NCI-H2227 treated with DMSO at 0.1 percent for 48 hours (cell line): ENCODE results near the gene R3HDM1.
"Not testable (repeated sequence)": the region's sequence is repeated elsewhere in the genome, so short reads cannot be mapped to it uniquely, and the experiment has no call there.

Source experiments
- DNase-seq: peaks from one replicate; lab custom pipeline; 2025; lab: John Stamatoyannopoulos, UW

R3HDM1 gene

DNA sequence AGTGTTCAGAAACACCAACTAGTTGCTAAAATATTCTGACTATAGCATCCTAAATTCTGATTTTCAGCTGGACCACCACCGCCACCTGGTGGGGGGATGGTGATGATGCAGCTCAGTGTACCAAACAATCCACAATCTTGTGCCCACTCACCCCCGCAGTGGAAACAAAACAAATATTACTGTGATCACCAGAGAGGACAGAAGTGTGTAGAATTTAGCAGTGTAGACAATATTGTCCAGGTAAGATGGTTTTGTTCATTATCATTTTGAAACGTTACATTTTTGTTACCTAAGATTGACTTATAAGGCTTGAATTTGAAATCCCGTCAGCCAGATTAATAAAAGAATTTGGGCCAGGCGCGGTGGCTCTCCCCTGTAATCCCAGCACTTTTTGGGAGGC, 178.7 kb downstream of the R3HDM1 start:
- peak; percentile 68 for DNase-seq

DNA sequence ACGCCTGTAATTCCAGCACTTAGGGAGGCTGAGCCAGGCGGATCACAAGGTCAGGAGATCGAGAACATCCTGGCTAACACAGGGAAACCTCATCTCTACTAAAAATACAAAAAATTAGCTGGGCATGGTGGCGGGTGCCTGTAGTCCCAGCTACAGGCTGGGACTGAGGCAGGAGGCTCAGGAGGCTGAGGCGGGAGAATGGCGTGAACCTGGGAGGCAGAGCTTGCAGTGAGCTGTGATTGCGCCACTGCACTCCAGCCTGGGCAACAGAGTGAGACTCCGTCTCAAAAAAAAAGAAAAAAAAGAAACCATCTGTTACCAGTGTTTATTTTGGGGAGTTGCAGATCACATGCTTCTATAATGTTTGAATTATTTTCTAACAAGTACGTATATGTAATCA, 183.8 kb downstream of the R3HDM1 start:
- not testable (repeated sequence) for DNase-seq

DNA sequence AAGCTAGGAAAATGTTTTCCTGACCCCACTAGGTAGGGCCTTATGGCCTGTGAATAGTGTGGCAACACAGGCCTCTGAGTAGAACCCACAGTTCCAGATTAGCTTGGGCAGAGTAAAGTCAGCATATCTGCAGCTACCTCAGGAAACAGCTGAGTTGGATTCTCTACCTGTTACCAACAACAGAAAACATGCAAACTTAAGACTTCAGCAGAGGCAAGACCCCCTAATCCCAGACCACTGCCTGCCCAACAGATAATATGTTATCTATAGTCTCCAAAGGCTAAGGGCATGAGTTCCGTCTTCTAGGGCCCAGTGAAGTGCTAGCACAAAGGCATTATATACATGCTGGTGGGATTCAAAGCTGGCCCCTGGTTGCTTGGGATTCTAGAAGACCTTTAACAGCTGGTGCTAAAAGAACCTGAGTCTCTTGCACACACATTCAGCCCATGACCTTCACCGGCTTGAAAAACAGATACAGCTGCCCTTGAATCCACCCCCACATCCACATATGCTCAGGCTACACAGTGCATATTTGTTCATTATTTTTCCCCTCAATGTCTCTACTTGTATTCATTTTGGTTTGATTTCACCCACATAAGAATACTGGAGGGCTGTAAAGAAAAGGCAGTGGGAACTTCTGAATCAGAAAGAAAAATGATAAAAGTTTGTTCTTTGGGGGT, 196.9 kb downstream of the R3HDM1 start:
- no peak for DNase-seq

DNA sequence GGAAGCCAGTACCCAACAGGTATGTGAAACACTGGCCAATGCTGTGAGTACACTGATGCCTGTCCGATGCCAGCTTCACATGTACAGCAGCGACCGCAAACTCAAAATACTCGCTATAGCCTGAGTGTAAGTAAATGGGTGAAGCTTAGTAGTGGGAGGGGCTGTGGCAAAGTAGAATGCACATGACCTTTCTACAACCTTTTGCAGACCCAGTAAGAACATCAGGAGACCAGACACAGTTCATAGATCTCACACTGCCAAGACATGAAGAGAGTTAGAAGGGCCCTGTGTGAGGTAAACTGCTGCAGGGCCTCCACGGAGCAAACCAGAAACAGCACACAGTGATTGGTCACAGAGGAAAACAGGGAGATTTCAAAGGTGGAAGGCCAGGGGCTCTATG, 201.3 kb downstream of the R3HDM1 start:
- no peak for DNase-seq

GRCh38 chr2:135733045-135733444, 201.8 kb downstream of the R3HDM1 start:
- no peak for DNase-seq

GRCh38 chr2:135736546-135736945, 205.3 kb downstream of the R3HDM1 start:
- DNase-seq, result no peak

DNA sequence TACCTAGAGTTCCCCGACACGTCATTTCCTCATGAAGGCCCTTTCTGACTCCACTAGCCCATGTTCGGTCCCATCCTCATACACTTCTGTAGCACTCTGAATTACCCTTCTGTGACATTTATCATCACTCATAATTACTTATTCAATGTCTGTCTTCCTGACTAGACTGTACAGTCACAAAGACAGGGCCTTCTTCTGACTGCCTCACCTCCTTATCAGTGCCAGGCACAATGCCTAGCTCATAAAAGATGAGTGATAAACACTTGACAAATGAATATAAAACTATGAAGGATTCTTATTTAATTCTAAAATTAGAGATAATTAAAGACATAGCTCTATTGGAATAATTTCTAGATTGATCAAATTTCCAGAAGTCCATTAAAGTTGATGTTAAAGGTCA, 208.9 kb downstream of the R3HDM1 start:
- no peak for DNase-seq

DNA sequence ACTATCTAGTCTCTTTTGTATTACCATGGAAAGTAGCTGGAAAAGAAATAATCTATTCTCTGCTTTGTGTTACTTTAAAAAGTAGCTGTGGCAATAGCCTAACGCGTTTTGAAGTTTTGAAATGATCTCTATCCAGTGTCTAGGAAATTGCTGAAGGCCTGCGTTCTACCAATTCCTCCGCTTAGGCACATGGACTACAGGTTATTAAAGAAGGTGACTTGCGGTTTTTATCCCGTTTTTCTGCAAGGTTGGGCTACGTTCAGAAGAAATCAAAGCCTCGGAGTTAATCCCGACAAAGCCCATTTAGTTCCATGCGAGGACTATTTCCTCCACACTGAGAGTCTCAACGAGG, 209.7 kb downstream of the R3HDM1 start:
- no peak for DNase-seq

DNA sequence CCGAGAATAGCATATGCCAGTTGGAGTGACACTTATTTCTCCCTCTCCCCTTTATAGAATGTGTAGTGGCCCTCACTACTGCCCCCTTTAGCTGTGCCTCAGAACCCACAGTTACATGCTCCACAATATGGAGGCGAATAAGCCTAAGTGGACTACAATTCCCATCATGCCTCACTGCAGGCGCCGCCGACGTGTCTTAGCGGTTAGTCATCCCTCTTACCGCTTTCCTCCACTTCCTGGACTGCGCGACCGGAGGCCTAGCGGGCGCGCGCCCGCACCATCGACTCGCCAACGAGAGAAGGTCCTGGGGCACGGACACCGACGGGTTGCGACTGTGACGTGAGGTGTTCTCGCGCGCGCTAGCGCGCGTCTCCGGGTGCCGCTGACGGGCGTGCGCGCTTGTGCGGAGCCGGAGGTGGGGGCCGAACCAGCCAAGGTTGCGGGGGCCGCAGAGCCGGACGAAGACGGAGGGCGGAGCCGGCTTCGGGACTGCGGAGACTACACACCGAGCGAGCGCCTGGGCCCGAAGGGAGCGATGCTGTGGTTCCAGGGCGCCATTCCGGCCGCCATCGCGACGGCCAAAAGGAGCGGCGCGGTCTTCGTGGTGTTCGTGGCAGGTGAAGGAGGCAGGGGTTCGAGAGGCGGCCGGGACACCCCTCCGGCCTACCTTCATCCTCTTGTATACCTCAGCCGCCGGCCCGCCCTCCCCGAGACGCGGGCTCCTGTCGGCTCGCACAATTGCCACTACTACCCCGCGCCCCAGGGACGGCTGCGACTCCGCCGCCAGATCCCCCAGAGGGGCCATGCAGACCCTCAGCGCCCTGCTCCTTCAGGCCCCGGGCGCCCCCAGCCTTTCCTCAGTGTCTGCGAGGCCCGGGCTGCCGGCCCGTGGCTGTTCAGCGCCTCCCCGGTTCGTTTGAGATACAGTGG, 210.4 kb downstream of the R3HDM1 start, which contains the start of gene UBXN4:
Gene UBXN4, plus strand, starts transcription at position 461 of the 930 bp plus-strand sequence. Its CDS starts 75 bp downstream, at position 536.
- DNase-seq, result peak; percentile 99

GRCh38 chr2:135742325-135742757, 211.1 kb downstream of the R3HDM1 start:
- peak; percentile 66 for DNase-seq

- DNase-seq, result no peak
Observed at GRCh38 chr2:135743860-135744259, 212.6 kb downstream of the R3HDM1 start.

- DNase-seq, result peak; percentile 30
Observed at GRCh38 chr2:135744760-135745314, 213.6 kb downstream of the R3HDM1 start.

DNA sequence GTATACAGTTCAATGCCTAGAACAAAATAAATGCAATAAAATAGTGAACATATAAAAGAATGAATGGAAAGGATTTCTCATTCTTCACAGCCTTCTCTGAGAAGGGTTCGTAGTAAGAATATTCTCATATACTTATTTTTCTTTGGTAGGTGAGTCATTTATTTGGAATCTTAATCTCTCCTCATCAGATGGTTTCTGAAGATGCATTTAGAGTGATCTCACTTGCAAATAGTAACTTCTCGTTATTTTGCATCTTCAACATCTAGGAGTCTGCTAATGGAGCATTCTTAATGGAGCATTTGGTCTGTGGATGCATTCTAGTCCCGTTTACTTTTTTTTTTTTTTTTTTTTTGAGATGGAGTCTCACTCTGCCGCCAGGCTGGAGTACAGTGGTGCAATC, 214.3 kb downstream of the R3HDM1 start:
- DNase-seq, result no peak

DNA sequence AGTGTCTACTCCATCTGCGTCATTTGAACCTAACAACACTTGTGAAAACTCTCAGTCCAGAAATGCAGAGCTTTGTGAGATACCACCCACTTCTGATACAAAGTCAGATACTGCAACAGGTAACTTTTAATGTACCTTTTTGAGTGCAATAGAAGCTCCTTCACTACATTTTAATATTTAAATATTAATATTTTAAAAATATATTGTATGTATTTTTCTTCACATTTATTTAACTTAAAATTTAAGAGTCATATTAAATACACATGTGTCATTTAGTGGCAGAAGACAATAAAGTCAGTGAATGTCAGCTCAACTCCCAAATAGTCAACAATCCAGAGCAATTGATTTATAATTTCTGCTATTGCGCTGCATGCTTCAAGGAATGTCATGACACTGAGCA, 224.3 kb downstream of the R3HDM1 start:
- DNase-seq, result no peak

DNA sequence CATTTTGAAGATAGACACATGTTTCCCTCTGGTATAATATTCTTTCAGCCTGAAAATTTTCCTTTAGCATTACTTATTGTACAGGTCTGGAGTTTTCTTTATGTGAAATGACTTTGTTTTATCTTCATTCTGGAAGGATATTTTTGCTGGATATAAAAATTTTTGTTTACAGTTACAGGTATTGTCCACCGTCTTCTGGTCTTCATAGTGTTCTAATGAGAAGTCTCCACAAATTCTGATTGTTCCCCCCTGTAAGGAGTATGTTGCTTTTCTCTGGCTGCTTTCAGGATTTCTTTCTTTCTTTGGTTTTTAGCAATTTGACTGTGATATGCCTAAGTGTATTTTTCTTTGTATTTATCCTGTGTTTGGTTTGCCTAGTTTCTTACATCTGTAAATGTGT, 225.4 kb downstream of the R3HDM1 start:
- no peak for DNase-seq

- DNase-seq, result no peak
Observed at GRCh38 chr2:135762022-135762421, 230.7 kb downstream of the R3HDM1 start.

- DNase-seq, result no peak
Observed at GRCh38 chr2:135762530-135762929, 231.2 kb downstream of the R3HDM1 start.

GRCh38 chr2:135768863-135769262, 237.6 kb downstream of the R3HDM1 start:
- DNase-seq, result no peak

- DNase-seq, result no peak
Observed at GRCh38 chr2:135773319-135773718, 242.0 kb downstream of the R3HDM1 start.

- no peak for DNase-seq
Observed at GRCh38 chr2:135773917-135774316, 242.6 kb downstream of the R3HDM1 start.
